Fibroblast of the aortic adventitia (primary cell): ENCODE data around the gene RUFY2. TPM values are rescaled to one million over a fixed set of nuclear protein-coding genes. Genes with fewer than 3 reads are reported as not detected.

Source experiments
- DNase-seq: peaks from one replicate; pipeline ENCODE4 v3.0.0-alpha.2; 2010; ENCODE audit warnings: low read depth
- H3K4me3 ChIP-seq: 2 replicates; pipeline ENCODE4 v1.5.1; 2011; ENCODE audit warnings: low read depth, mild to moderate bottlenecking, control low read depth, low read length, moderate library complexity
- total RNA-seq: library from RNA; depleted of rRNA; stranded (reverse); fragments of >200 nt; gene quantifications from 2 replicates; pipeline ENCODE4 v1.2.3, GENCODE V29; 2012; ENCODE audit warnings: low replicate concordance
- TF ChIP-seq, protein P1 (sequence below): IDR thresholded peaks from 2 replicates; pipeline ENCODE4 v1.5.1; 2011; ENCODE audit warnings: mild to moderate bottlenecking, low read length, control low read depth, inconsistent platforms; ENCODE audit not compliant: insufficient read depth

Gene RUFY2
- total RNA-seq, 1 donor: 37.3 TPM

DNA sequence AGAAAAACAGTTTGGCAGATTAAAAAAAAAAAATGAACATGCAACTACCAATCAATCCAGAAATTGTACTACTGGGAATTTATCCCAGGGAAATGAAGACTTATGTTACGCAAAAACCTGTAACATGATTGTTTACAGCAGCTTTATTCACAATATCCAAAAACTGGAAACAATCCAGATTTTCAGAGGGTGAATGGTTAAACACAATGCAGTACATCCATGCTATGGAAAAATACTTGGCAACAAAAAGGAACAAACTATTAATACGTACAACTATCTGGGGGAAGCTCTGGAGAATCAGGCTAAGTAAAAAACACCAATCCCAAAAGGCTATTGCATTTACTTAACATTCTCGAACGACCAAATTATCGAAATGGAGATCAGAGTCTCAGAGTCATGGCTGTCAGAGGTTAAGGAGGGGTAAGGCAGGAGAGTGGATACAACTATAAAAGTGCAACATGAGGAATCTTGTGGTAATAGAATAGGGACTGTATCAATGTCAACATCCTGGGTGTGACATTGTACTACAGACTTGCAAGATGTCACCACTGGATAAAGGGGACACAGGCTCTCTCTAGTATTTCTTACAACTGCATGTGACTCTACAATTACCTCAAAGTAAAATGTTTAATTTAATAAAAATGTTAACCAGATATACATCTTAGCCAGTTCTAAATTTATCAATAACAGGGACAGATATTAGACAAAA is 21.5 kb upstream of the RUFY2 start:
- no peak for DNase-seq
- TF ChIP-seq, protein P1, sequence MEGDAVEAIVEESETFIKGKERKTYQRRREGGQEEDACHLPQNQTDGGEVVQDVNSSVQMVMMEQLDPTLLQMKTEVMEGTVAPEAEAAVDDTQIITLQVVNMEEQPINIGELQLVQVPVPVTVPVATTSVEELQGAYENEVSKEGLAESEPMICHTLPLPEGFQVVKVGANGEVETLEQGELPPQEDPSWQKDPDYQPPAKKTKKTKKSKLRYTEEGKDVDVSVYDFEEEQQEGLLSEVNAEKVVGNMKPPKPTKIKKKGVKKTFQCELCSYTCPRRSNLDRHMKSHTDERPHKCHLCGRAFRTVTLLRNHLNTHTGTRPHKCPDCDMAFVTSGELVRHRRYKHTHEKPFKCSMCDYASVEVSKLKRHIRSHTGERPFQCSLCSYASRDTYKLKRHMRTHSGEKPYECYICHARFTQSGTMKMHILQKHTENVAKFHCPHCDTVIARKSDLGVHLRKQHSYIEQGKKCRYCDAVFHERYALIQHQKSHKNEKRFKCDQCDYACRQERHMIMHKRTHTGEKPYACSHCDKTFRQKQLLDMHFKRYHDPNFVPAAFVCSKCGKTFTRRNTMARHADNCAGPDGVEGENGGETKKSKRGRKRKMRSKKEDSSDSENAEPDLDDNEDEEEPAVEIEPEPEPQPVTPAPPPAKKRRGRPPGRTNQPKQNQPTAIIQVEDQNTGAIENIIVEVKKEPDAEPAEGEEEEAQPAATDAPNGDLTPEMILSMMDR: no peak
- H3K4me3 ChIP-seq: no peak overlapping the region

DNA sequence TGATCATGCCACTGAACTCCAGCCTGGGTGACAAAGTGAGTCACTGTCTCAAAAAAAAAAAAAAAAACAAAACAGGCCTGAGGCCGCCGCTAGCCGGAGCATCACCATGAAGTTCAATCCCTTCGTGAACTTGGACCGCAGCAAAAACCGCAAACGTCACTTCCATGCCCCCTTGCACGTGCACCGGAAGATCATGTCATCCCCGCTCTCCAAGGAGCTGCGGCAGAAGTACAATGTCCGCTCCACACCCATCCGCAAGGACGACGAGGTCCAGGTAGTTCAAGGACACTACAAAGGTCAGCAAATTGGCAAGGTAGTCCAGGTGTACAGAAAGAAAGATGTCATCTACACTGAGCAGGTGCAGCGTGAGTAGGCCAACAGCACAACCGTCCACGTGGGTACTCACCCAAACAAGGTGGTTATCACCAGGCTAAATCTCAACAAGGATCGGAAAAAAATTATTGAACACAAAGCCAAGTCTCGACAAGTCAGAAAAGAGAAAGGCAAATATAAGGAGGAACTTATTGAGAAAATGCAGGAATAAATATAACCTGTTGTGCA is 17.5 kb upstream of the RUFY2 start:
- TF ChIP-seq, protein P1: no peak
- H3K4me3 ChIP-seq: no peak overlapping the region
- no peak for DNase-seq

DNA sequence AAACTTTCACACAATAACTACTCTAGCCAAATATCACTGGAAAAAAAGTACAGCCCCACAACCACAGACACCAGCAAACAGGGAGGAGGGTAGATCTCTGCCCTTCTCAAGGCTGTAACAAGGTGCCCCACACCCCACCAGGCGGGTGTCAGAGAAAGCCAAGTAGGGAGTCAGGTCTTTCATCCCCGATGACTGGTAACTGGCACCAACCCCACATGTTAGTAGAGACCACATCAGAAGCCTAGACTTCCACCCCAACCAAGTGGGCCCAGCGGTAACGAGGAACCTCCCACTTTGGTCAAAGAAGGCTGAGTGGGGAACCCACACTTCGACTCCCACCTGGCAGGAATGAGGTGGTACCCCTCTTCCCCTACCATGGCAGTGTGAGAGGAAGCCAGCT is 16.4 kb upstream of the RUFY2 start:
- DNase-seq: no peak
- TF ChIP-seq, protein P1: no peak

DNA sequence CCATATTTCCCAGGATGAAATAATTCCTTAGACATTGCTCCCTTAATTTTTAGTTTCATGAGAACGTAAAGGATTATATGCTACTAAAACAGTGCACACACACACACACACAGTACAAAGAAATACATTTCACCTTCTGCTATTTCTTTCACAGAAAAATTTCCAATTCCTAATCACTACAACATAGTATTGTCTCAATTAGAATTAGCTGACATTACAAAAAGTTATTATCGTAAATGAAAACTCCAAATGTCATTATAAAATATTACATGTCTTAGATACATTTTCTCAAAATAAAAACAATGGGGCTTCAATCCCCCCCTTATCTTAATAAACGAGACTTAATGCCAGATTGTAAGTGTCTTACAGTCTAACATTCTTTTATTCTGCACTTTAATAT is 12.3 kb upstream of the RUFY2 start:
- H3K4me3 ChIP-seq: no peak overlapping the region
- DNase-seq: no peak
- TF ChIP-seq, protein P1: no peak

More for the DNA sequence above, 16.4 kb upstream of the RUFY2 start:
- no peak overlapping the region for H3K4me3 ChIP-seq

DNA sequence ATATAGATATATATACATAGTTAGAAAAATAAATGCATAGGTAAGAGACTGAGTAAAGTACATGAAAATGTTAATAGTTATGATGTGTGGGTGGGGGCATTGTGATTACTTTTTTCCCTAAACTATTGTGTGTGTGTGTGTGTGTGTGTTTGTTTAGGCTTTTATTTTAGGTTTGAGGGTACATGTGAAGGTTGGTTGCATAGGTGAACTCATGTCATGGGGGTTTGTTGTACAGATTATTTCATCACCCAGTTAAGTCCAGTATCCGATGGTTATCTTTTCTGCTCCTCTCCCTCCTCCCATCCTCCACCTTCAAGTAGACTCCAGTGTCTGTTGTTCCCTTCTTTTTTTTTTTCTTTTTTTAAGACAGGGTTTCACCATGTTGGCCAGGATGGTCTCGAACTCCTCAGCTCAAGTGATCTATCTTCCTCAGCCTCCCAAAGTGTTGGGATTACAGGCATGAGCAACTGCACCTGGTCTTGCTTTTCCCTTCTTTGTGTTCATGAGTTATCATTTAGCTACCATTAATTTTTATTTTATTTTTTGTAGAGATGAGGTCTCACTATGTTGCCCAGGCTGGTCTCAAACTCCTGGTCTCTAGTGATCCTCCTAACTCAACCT is 1.9 kb upstream of the RUFY2 start:
- no peak overlapping the region for H3K4me3 ChIP-seq
- TF ChIP-seq, protein P1: no peak
- DNase-seq: no peak

DNA sequence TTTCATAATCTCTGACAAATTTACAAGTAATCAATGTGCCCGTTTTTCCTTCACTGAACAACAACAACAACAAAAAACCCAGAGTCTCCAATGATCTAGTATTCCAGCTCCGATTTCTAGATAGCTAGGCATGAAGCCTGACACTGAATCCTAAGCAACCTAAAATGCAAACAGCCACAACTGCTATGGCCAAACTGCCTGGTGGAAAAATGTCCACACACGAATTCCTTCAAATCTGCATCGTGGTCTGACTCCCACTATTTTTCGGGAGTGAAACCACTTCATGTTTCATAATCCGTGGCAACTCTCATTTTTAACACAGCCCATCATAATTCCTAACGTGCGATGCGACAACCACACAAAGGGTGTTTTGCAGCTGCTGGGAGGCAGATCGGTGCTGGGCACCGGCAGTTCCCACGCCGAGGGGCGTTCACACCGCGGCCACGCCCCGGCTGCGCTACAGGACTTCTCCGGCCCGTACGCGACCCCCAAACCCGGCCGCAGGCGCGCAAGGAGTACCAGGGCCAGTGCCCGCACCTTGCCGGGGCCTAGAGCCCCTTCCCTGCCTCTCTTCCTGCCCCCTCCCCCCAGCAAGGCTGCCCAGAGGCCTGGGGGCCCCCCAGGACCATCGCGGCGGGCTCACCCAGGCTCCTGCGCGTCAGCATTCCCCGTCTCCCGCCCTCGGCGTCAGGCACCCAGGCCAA is 814 bp downstream of the RUFY2 start:
- DNase-seq: peak; percentile 60
- TF ChIP-seq, protein P1: no peak
- peak overlapping the region; percentile 96 for H3K4me3 ChIP-seq
